HepG2 (cell line): ENCODE measurements around the gene UAP1L1. TPM values are rescaled to one million over a fixed set of nuclear protein-coding genes. Genes with fewer than 3 reads are reported as not detected.

ENCODE experiments used
- ARHGAP35 ChIP-seq: sonication (generic); formaldehyde crosslinking; IDR thresholded peaks from 2 replicates; pipeline ENCODE4 v1.9.0; 2022; ENCODE audit warnings: mild to moderate bottlenecking, inconsistent platforms, moderate library complexity, missing genetic modification reagents, borderline replicate concordance
- ATF7-NPFF ChIP-seq: sonication (generic); formaldehyde crosslinking; IDR thresholded peaks from 2 replicates; pipeline ENCODE4 v1.8.1; 2023; ENCODE audit warnings: mild to moderate bottlenecking, low read depth, missing genetic modification reagents, moderate library complexity
- BCL3 ChIP-seq: sonication (generic); formaldehyde crosslinking; IDR thresholded peaks from 2 replicates; pipeline ENCODE4 v1.5.1; 2020; ENCODE audit warnings: mild to moderate bottlenecking, missing genetic modification reagents, moderate library complexity
- EHMT2 ChIP-seq: fragments of 200-600 bp; sonication (generic); IDR thresholded peaks from 2 replicates; pipeline ENCODE4 v1.7.0; 2017; ENCODE audit warnings: antibody characterized with exemption, low read depth, low read length, borderline replicate concordance
- ISX ChIP-seq: sonication (generic); formaldehyde crosslinking; conservative IDR thresholded peaks from 2 replicates; pipeline ENCODE4 v1.5.0; 2020; ENCODE audit warnings: missing genetic modification reagents
- MIXL1 ChIP-seq: IDR thresholded peaks from 2 replicates; pipeline ENCODE4 v1.6.1; 2016
- NCOR1 ChIP-seq: fragments of 200-600 bp; sonication (generic); IDR thresholded peaks from 2 replicates; pipeline ENCODE4 v1.7.0; 2017; ENCODE audit warnings: antibody characterized with exemption, low read length, borderline replicate concordance
- NR1H2 ChIP-seq: sonication (generic); formaldehyde crosslinking; IDR thresholded peaks from 2 replicates; pipeline ENCODE4 v1.8.1; 2022; ENCODE audit warnings: low read depth, missing genetic modification reagents, borderline replicate concordance
- PAWR ChIP-seq: sonication (generic); formaldehyde crosslinking; IDR thresholded peaks from 2 replicates; pipeline ENCODE4 v1.4.0; 2020; ENCODE audit warnings: missing genetic modification reagents, mild to moderate bottlenecking, borderline replicate concordance
- PCBP1 ChIP-seq: fragments of 200-400 bp; formaldehyde crosslinking; IDR thresholded peaks from 2 replicates; pipeline ENCODE4 v1.6.1; 2017; ENCODE audit warnings: mild to moderate bottlenecking, low read depth, low read length, borderline replicate concordance
- SALL2 ChIP-seq: sonication (generic); formaldehyde crosslinking; IDR thresholded peaks from 2 replicates; pipeline ENCODE4 v1.8.1; 2023; ENCODE audit warnings: mild to moderate bottlenecking, missing genetic modification reagents, inconsistent platforms
- SOX6 ChIP-seq, 2 experiments: fragments of 450-650 bp in 1 of 2; sonication (generic) in 1 of 2; formaldehyde crosslinking in 1 of 2; IDR thresholded peaks; 2 replicates each; pipeline versions ENCODE4 v1.4.0 to v1.6.1; 2017 to 2020; ENCODE audit warnings: antibody characterized with exemption in 1 of 2, mild to moderate bottlenecking in 1 of 2, missing genetic modification reagents in 1 of 2
- SSRP1 ChIP-seq: IDR thresholded peaks from 2 replicates; pipeline ENCODE4 v1.6.1; 2016; ENCODE audit warnings: control low read depth
- TERF1 ChIP-seq: sonication (generic); formaldehyde crosslinking; IDR thresholded peaks from 2 replicates; pipeline ENCODE4 v1.8.0; 2022; ENCODE audit warnings: mild to moderate bottlenecking, missing genetic modification reagents, moderate library complexity
- TFE3 ChIP-seq: IDR thresholded peaks from 2 replicates; pipeline ENCODE4 v1.6.1; 2016
- ZBED4 ChIP-seq: sonication (generic); formaldehyde crosslinking; IDR thresholded peaks from 2 replicates; pipeline ENCODE4 v1.4.0; 2020; ENCODE audit warnings: missing genetic modification reagents, borderline replicate concordance
- ZBTB3 ChIP-seq: sonication (generic); formaldehyde crosslinking; IDR thresholded peaks from 2 replicates; pipeline ENCODE4 v1.4.0; 2020; ENCODE audit warnings: low read depth, mild to moderate bottlenecking, moderate library complexity, missing genetic modification reagents, borderline replicate concordance
- ZNF205 ChIP-seq: IDR thresholded peaks from 2 replicates; pipeline ENCODE4 v1.6.1; 2018; ENCODE audit warnings: missing biosample characterization, missing genetic modification reagents
- ZNF274 ChIP-seq: sonication (generic); formaldehyde crosslinking; IDR thresholded peaks from 2 replicates; pipeline ENCODE4 v1.5.1; 2020; ENCODE audit warnings: mild to moderate bottlenecking, missing genetic modification reagents
- ZNF569 ChIP-seq: sonication (generic); formaldehyde crosslinking; IDR thresholded peaks from 2 replicates; pipeline ENCODE4 v1.5.0; 2020; ENCODE audit warnings: mild to moderate bottlenecking, missing genetic modification reagents, moderate library complexity, borderline replicate concordance
- ZNF75D ChIP-seq: sonication (generic); formaldehyde crosslinking; IDR thresholded peaks from 2 replicates; pipeline ENCODE4 v1.8.1; 2023; ENCODE audit warnings: missing genetic modification reagents, mild to moderate bottlenecking, borderline replicate concordance
- polyA plus RNA-seq, 8 experiments: library from polyadenylated mRNA; depleted of rRNA in 3 of 8; stranded (reverse) in 7 of 8; unstranded in 1 of 8; fragments of >200 nt; fragmentation: Illumina TruSeq in 4 of 8; extraction: Trizol in 4 of 8; gene quantifications; 2 replicates each; pipeline versions ENCODE4 v1.2.1 to v1.2.3, GENCODE V29; 2011 to 2016; ENCODE audit warnings: low read depth in 4 of 8, missing spikeins in 1 of 8, mixed read lengths in 1 of 8; ENCODE audit not compliant: insufficient read depth in 1 of 8
- total RNA-seq, 5 experiments: library from RNA; depleted of rRNA; stranded (reverse); fragments of >200 nt; fragmentation: Illumina TruSeq; extraction: Trizol; gene quantifications; 2 replicates each; pipeline ENCODE4 v1.2.3, GENCODE V29; 2016; ENCODE audit warnings: low read depth in 1 of 5

UAP1L1 gene
- total and polyA plus RNA-seq, 2 of the 13 experiments (the other 11 are each of a cell fraction or from before 2014, with no cell fraction given) = 5.4 to 6.4 TPM

GRCh38 chr9:137046088-137046787 is 31.1 kb upstream of the UAP1L1 start, which contains the start of gene NPDC1 (continued):
- TF ChIP-seq BCL3 (CRISPR knock-in tag) (peak; percentile 62; the same call in 1 of the 2 replicates), MIXL1 (CRISPR knock-in tag) (peak; percentile 49; the same call in 1 of the 2 replicates), TFE3 (CRISPR knock-in tag) (peak; percentile 55; the same call in 1 of the 2 replicates), SOX6 (IDR thresholded peaks at IDR 0.05) (no peak), SOX6 (CRISPR knock-in tag; IDR thresholded peaks at IDR 0.05) (peak; percentile 26; the same call in 1 of the 2 replicates), ZNF569 (no peak), ATF7-NPFF (no peak), ZNF274 (CRISPR knock-in tag) (peak; percentile 68), SALL2 (0 out of 2 replicates have a peak, but pooled peaks have one; percentile 67), ZBED4 (CRISPR knock-in tag) (peak; percentile 55; the same call in 1 of the 2 replicates), NR1H2 (no peak), ZNF205 (CRISPR knock-in tag) (peak; percentile 12; the same call in 1 of the 2 replicates), PCBP1 (no peak), NCOR1 (no peak), SSRP1 (CRISPR knock-in tag) (no peak), ARHGAP35 (CRISPR knock-in tag) (peak; percentile 89), EHMT2 (peak; percentile 77; the same call in 1 of the 2 replicates), PAWR (CRISPR knock-in tag) (no peak), ZNF75D (CRISPR knock-in tag) (no peak), ISX (CRISPR knock-in tag) (peak; percentile 78; the same call in 1 of the 2 replicates), ZBTB3 (peak; percentile 53; the same call in 1 of the 2 replicates), TERF1 (CRISPR knock-in tag) (no peak)
